C4-2B (cell line): ENCODE results near the gene CYP3A7.
"Not testable (repeated sequence)": the region's sequence is repeated elsewhere in the genome, so short reads cannot be mapped to it uniquely, and the experiment has no call there.

ENCODE experiments used
- H3K27ac ChIP-seq: fragments of 450-650 bp; 2 replicates; pipeline ENCODE4 v1.5.1; 2017
- CTCF ChIP-seq: fragments of 450-650 bp; conservative IDR thresholded peaks from 2 replicates; pipeline ENCODE4 v1.5.1; 2017; ENCODE audit warnings: mild to moderate bottlenecking
- ZFX ChIP-seq: fragments of 450-650 bp; IDR thresholded peaks from 2 replicates; pipeline ENCODE4 v1.6.1; 2017

The CYP3A7 gene

GRCh38 chr7:99734987-99735386 lies at the start of gene CYP3A7:
Gene CYP3A7, minus strand, starts transcription at chr7:99735196. Its CDS starts 103 bp downstream, at chr7:99735093.
- no peak within 1 kb of the TSS for H3K27ac ChIP-seq
- no peak for TF ChIP-seq CTCF
- TF ChIP-seq ZFX, result no peak

GRCh38 chr7:99784007-99784406 lies 49.0 kb upstream of the CYP3A7 start, which contains the start of gene CYP3A4:
Gene CYP3A4, minus strand, starts transcription at chr7:99784184. Its CDS starts 103 bp downstream, at chr7:99784081.
- TF ChIP-seq CTCF, result no peak
- no peak for TF ChIP-seq ZFX
- no peak within 1 kb of the TSS for H3K27ac ChIP-seq

- no peak overlapping the region for H3K27ac ChIP-seq
Measured at GRCh38 chr7:99782012-99782953, 47.3 kb upstream of the CYP3A7 start.

GRCh38 chr7:99780588-99780987 lies 45.6 kb upstream of the CYP3A7 start:
- no peak overlapping the region for H3K27ac ChIP-seq
- TF ChIP-seq ZFX (no peak), CTCF (no peak)

More at GRCh38 chr7:99782012-99782953, 47.3 kb upstream of the CYP3A7 start:
- no peak for TF ChIP-seq CTCF
- no peak for TF ChIP-seq ZFX

- H3K27ac ChIP-seq, result no peak overlapping the region
- TF ChIP-seq ZFX (no peak), CTCF (no peak)
Measured at GRCh38 chr7:99779949-99780348, 45.0 kb upstream of the CYP3A7 start.

- TF ChIP-seq CTCF, result no peak
- no peak for TF ChIP-seq ZFX
- H3K27ac ChIP-seq, result no peak overlapping the region
Measured at GRCh38 chr7:99778880-99779279, 43.9 kb upstream of the CYP3A7 start.

- not testable (repeated sequence) for H3K27ac ChIP-seq
Measured at GRCh38 chr7:99773395-99773794, 38.4 kb upstream of the CYP3A7 start.
